ENCODE measurements around the gene TSPAN7.

GRCh38 chrX:38660395-38661102 lies 99.2 kb downstream of the TSPAN7 start:
- TF ChIP-seq CTCF (IDR thresholded peaks at IDR 0.05) (no peak), POLR2A (IDR thresholded peaks at IDR 0.05) (no peak)
